CD4-positive, CD25-positive, alpha-beta regulatory T cell (primary cell): Measurements from ENCODE around the gene HDAC4. TPM values are rescaled to one million over a fixed set of nuclear protein-coding genes. Genes with fewer than 3 reads are reported as not detected.
A peak's percentile ranks its signal among the peaks of the same experiment; 100 is the strongest.

ENCODE experiments used
- ATAC-seq, 2 donors: fragments of 150-1000 bp; cut with Tn5 transposase; one replicate each; pipeline ENCODE4 v1.10.0; 2021; ENCODE audit warnings: low read depth in 2 of 2, moderate number of reproducible peaks in 2 of 2, moderate library complexity in 1 of 2
- DNase-seq, 3 donors: peaks; one replicate each; pipeline versions ENCODE4 v3.0.0 to v3.0.0-alpha.2; 2012 to 2022; ENCODE audit warnings: mixed read lengths in 1 of 3
- H3K27ac ChIP-seq: one replicate; pipeline ENCODE4 v1.7.0; 2013; ENCODE audit warnings: mild to moderate bottlenecking, low read length; ENCODE audit not compliant: insufficient read depth, poor library complexity, severe bottlenecking
- H3K27me3 ChIP-seq: one replicate; pipeline ENCODE4 v1.7.0; 2013; ENCODE audit warnings: low read length; ENCODE audit not compliant: control insufficient read depth, insufficient read depth
- H3K36me3 ChIP-seq: one replicate; pipeline ENCODE4 v1.7.0; 2013; ENCODE audit warnings: mild to moderate bottlenecking, low read length, moderate library complexity; ENCODE audit not compliant: control insufficient read depth, insufficient read depth
- H3K4me1 ChIP-seq: 2 replicates; pipeline ENCODE4 v1.7.0; 2013; ENCODE audit warnings: mild to moderate bottlenecking, low read length; ENCODE audit not compliant: insufficient read depth, control insufficient read depth, poor library complexity, severe bottlenecking
- H3K4me3 ChIP-seq: one replicate; pipeline ENCODE4 v1.7.0; 2013; ENCODE audit warnings: low read depth, mild to moderate bottlenecking, low read length, moderate library complexity
- H3K9me3 ChIP-seq, 2 experiments: 1 replicate in 1 of 2; 2 replicates in 1 of 2; pipeline ENCODE4 v1.7.0; 2013; ENCODE audit warnings: low read length in 2 of 2, mild to moderate bottlenecking in 1 of 2, moderate library complexity in 1 of 2; ENCODE audit not compliant: control insufficient read depth in 2 of 2
- H3K27ac Mint-ChIP-seq, 3 donors: one replicate each; pipeline ENCODE4 v1.8.0; 2020 to 2022; ENCODE audit warnings: mild to moderate bottlenecking in 3 of 3, mixed read lengths in 3 of 3, moderate library complexity in 2 of 3
- H3K27me3 Mint-ChIP-seq: one replicate; pipeline ENCODE4 v1.8.0; 2022; ENCODE audit warnings: mild to moderate bottlenecking, mixed read lengths
- H3K36me3 Mint-ChIP-seq: one replicate; pipeline ENCODE4 v1.8.0; 2020; ENCODE audit warnings: mixed read lengths
- H3K4me1 Mint-ChIP-seq, 4 donors: one replicate each; pipeline ENCODE4 v1.8.0; 2020 to 2022; ENCODE audit warnings: mixed read lengths in 4 of 4, mild to moderate bottlenecking in 1 of 4
- H3K4me3 Mint-ChIP-seq, 4 donors: one replicate each; pipeline ENCODE4 v1.8.0; 2020 to 2022; ENCODE audit warnings: mild to moderate bottlenecking in 4 of 4, mixed read lengths in 4 of 4, moderate library complexity in 3 of 4
- H3K9me3 Mint-ChIP-seq, 7 donors: one replicate each; pipeline ENCODE4 v1.8.0; 2020 to 2022; ENCODE audit warnings: mixed read lengths in 7 of 7, mild to moderate bottlenecking in 3 of 7, moderate library complexity in 2 of 7
- polyA plus RNA-seq, 4 donors: library from polyadenylated mRNA; unstranded; fragments of 300-500 nt; fragmentation: Illumina TruSeq; gene quantifications; one replicate each; pipeline ENCODE4 v1.2.3, GENCODE V29; 2021
- total RNA-seq: library from RNA; stranded (reverse); gene quantifications from one replicate; pipeline ENCODE4 v1.2.3, GENCODE V29; 2022

The HDAC4 gene
- total and polyA plus RNA-seq, 5 donors from 2014 or later = 6.5 to 118 (median 8.6) TPM

- Histone ChIP-seq H3K4me1 (peaks cover 50% of the 10 kb centered on the region), H3K9me3 (no peaks in the 10 kb centered on the region)
Measured at GRCh38 chr2:239326831-239327535, 73.8 kb downstream of the HDAC4 start.

GRCh38 chr2:239324456-239324855 is 76.4 kb downstream of the HDAC4 start:
- Histone ChIP-seq H3K9me3 (no peaks in the 10 kb centered on the region), H3K4me1 (peaks cover 54% of the 10 kb centered on the region), H3K27me3 (no peaks in the 10 kb centered on the region), H3K36me3 (no peaks in the 10 kb centered on the region), H3K4me3 (no peak overlapping the region), H3K27ac (no peak overlapping the region)
- Mint-ChIP-seq H3K4me1 (peaks cover 21 to 84% (median 59%) of the 10 kb centered on the region in 4 donors), H3K9me3 (peaks cover 0 to 10% (median 0%) of the 10 kb centered on the region in 7 donors), H3K4me3 (peak overlapping the region in 2 of 4 donors; percentile 21 to 33), H3K27ac (peak overlapping the region; percentile 62 to 99 (median 85)), H3K27me3 (no peaks in the 10 kb centered on the region), H3K36me3 (peaks cover 10% of the 10 kb centered on the region)
- DNase-seq (no peak), ATAC-seq (no peak)

More at GRCh38 chr2:239326831-239327535, 73.8 kb downstream of the HDAC4 start:
- Histone ChIP-seq H3K27ac (peak overlapping the region; percentile 79), H3K27me3 (no peaks in the 10 kb centered on the region), H3K36me3 (no peaks in the 10 kb centered on the region), H3K4me3 (peak overlapping the region; percentile 15)
- ATAC-seq = peak; percentile 87
- H3K4me3 Mint-ChIP-seq = peak overlapping the region; percentile 1 to 80 (median 40)
- peaks cover 10% of the 10 kb centered on the region for H3K36me3 Mint-ChIP-seq
- DNase-seq = peak; percentile 48 to 90 (median 58)
- no peaks in the 10 kb centered on the region for H3K27me3 Mint-ChIP-seq
- H3K4me1 Mint-ChIP-seq = peaks cover 21 to 87% (median 52%) of the 10 kb centered on the region in 4 donors
- peak overlapping the region; percentile 91 to 99 (median 97) for H3K27ac Mint-ChIP-seq
- H3K9me3 Mint-ChIP-seq = peaks cover 0 to 5% (median 0%) of the 10 kb centered on the region in 7 donors

- DNase-seq = no peak
- H3K4me1 ChIP-seq = peaks cover 62% of the 10 kb centered on the region
Measured at GRCh38 chr2:239323447-239323846, 77.4 kb downstream of the HDAC4 start.

GRCh38 chr2:239322416-239323086 is 78.3 kb downstream of the HDAC4 start:
- Mint-ChIP-seq H3K36me3 (peaks cover 7% of the 10 kb centered on the region), H3K4me3 (peak overlapping the region; percentile 67 to 81 (median 76)), H3K27me3 (no peaks in the 10 kb centered on the region), H3K27ac (peak overlapping the region; percentile 95 to 99 (median 98)), H3K4me1 (peaks cover 21 to 87% (median 56%) of the 10 kb centered on the region in 4 donors), H3K9me3 (peaks cover 0 to 10% (median 0%) of the 10 kb centered on the region in 7 donors)
- H3K4me1 ChIP-seq = peaks cover 55% of the 10 kb centered on the region
- no peaks in the 10 kb centered on the region for H3K36me3 ChIP-seq
- no peaks in the 10 kb centered on the region for H3K9me3 ChIP-seq
- peak overlapping the region; percentile 66 for H3K4me3 ChIP-seq
- H3K27me3 ChIP-seq = no peaks in the 10 kb centered on the region
- H3K27ac ChIP-seq = peak overlapping the region; percentile 89
- peak in 2 of 3 donors; percentile 35 to 62 for DNase-seq
- ATAC-seq = no peak

More at GRCh38 chr2:239323447-239323846, 77.4 kb downstream of the HDAC4 start:
- no peak for ATAC-seq
- Histone ChIP-seq H3K4me3 (peak overlapping the region; percentile 41), H3K9me3 (no peaks in the 10 kb centered on the region), H3K36me3 (no peaks in the 10 kb centered on the region), H3K27ac (peak overlapping the region; percentile 89), H3K27me3 (no peaks in the 10 kb centered on the region)
- peaks cover 21 to 89% (median 62%) of the 10 kb centered on the region in 4 donors for H3K4me1 Mint-ChIP-seq
- H3K36me3 Mint-ChIP-seq = peaks cover 10% of the 10 kb centered on the region
- no peaks in the 10 kb centered on the region for H3K27me3 Mint-ChIP-seq
- H3K9me3 Mint-ChIP-seq = peaks cover 0 to 10% (median 0%) of the 10 kb centered on the region in 7 donors
- H3K27ac Mint-ChIP-seq = peak overlapping the region; percentile 95 to 99 (median 98)
- H3K4me3 Mint-ChIP-seq = peak overlapping the region in 3 of 4 donors; percentile 59 to 81 (median 80)

GRCh38 chr2:239321596-239322415 is 79.0 kb downstream of the HDAC4 start:
- Mint-ChIP-seq H3K4me1 (peaks cover 21 to 87% (median 54%) of the 10 kb centered on the region in 4 donors), H3K9me3 (peaks cover 0 to 10% (median 0%) of the 10 kb centered on the region in 7 donors), H3K27me3 (no peaks in the 10 kb centered on the region), H3K27ac (peak overlapping the region; percentile 95 to 99 (median 98)), H3K4me3 (peak overlapping the region; percentile 67 to 81 (median 76)), H3K36me3 (peaks cover 10% of the 10 kb centered on the region)
- ATAC-seq (peak; percentile 85 to 86), DNase-seq (peak; percentile 55 to 89 (median 77))
- Histone ChIP-seq H3K4me1 (peaks cover 48% of the 10 kb centered on the region), H3K36me3 (no peaks in the 10 kb centered on the region), H3K4me3 (peak overlapping the region; percentile 66), H3K27ac (peak overlapping the region; percentile 89), H3K9me3 (no peaks in the 10 kb centered on the region), H3K27me3 (no peaks in the 10 kb centered on the region)

- DNase-seq (peak in 2 of 3 donors; percentile 30 to 73), ATAC-seq (peak in 1 of 2 donors; percentile 17)
- peaks cover 11% of the 10 kb centered on the region for H3K36me3 Mint-ChIP-seq
- Histone ChIP-seq H3K27me3 (no peaks in the 10 kb centered on the region), H3K36me3 (no peaks in the 10 kb centered on the region), H3K4me1 (peaks cover 39% of the 10 kb centered on the region), H3K27ac (peak overlapping the region; percentile 72), H3K4me3 (peak overlapping the region; percentile 21), H3K9me3 (no peaks in the 10 kb centered on the region)
- peak overlapping the region; percentile 70 to 91 (median 82) for H3K4me3 Mint-ChIP-seq
- peaks cover 0 to 6% (median 0%) of the 10 kb centered on the region in 7 donors for H3K9me3 Mint-ChIP-seq
- H3K4me1 Mint-ChIP-seq = peaks cover 14 to 82% (median 45%) of the 10 kb centered on the region in 4 donors
- peak overlapping the region; percentile 91 to 100 (median 96) for H3K27ac Mint-ChIP-seq
- H3K27me3 Mint-ChIP-seq = no peaks in the 10 kb centered on the region
Measured at GRCh38 chr2:239318790-239319661, 81.8 kb downstream of the HDAC4 start.
